Vagina (tissue), 2 donors: ENCODE data around the gene KRTAP4-9.
"Not testable (repeated sequence)": the region's sequence is repeated elsewhere in the genome, so short reads cannot be mapped to it uniquely, and the experiment has no call there.

Source experiments
- POLR2A ChIP-seq, 2 donors: fragments of 450-650 bp; IDR thresholded peaks; one replicate each; pipeline ENCODE4 v1.6.1; 2017; ENCODE audit warnings: antibody characterized with exemption in 2 of 2, mild to moderate bottlenecking in 2 of 2, moderate library complexity in 2 of 2
- POLR2AphosphoS5 ChIP-seq, 2 donors: sonication (generic); formaldehyde crosslinking; IDR thresholded peaks; one replicate each; pipeline ENCODE4 v1.9.0; 2017; ENCODE audit warnings: antibody characterized with exemption in 2 of 2, mild to moderate bottlenecking in 2 of 2, low read depth in 1 of 2; ENCODE audit not compliant: insufficient read depth in 1 of 2

- not testable (repeated sequence) for TF ChIP-seq POLR2A (IDR thresholded peaks at IDR 0.05); POLR2AphosphoS5 (IDR thresholded peaks at IDR 0.05; ENCODE audit: insufficient read depth in 1 of 2, low read depth in 1 of 2)
Observed at GRCh38 chr17:41088760-41089352, 16.3 kb upstream of the KRTAP4-9 start.
